GM19395 (cell line): ENCODE data around the gene SEMA6D.

Experiments used
- ATAC-seq: cut with Tn5 transposase; IDR thresholded peaks from one replicate; pipeline ENCODE4 v1.9.1; 2021; ENCODE audit warnings: mild to moderate bottlenecking, moderate library complexity; ENCODE audit not compliant: unreplicated experiment

Gene SEMA6D

GRCh38 chr15:47786371-47786770, 69.1 kb downstream of the SEMA6D start:
- ATAC-seq: no peak

DNA sequence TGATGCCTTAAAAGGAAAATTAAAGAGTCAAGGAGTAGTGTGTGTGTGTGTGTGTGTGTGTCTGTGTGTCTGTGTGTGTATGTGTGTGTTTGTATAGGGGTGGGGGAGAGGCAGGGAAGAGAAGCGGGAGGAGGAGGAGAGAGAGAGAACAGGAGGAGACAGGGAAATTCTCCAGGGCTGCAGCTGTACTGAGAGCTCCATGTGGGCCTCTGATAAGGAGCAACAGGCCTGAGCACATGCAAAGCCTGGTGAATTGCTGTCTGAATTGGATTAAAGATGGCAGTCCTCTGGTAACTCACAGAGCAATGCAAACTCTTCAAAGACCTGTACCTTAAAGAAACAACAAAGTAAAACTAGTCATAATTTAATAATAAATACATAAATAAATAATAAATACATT, 70.6 kb downstream of the SEMA6D start:
- no peak for ATAC-seq

DNA sequence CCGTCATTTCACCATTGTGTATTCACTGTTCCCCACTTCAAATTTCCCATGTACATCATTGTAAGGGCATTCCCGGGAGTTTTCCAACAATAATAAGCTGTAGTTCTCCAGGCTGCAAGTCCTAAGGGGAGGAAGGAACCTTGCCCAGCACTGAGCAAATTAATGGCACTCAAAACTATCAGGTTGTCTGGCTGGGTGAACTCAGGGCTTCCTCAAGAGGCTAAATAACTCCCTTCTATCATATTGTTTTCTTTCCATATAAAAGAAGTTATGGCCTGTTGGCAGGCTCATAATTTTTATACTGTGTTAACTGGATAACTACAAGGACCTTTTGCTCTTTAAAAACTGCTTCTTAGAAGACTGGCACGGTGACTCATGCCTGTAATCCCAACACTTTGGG, 71.4 kb downstream of the SEMA6D start:
- ATAC-seq: no peak

GRCh38 chr15:47791161-47791560, 73.9 kb downstream of the SEMA6D start:
- ATAC-seq: no peak

- ATAC-seq: no peak
Observed at GRCh38 chr15:47792231-47792630, 74.9 kb downstream of the SEMA6D start.

DNA sequence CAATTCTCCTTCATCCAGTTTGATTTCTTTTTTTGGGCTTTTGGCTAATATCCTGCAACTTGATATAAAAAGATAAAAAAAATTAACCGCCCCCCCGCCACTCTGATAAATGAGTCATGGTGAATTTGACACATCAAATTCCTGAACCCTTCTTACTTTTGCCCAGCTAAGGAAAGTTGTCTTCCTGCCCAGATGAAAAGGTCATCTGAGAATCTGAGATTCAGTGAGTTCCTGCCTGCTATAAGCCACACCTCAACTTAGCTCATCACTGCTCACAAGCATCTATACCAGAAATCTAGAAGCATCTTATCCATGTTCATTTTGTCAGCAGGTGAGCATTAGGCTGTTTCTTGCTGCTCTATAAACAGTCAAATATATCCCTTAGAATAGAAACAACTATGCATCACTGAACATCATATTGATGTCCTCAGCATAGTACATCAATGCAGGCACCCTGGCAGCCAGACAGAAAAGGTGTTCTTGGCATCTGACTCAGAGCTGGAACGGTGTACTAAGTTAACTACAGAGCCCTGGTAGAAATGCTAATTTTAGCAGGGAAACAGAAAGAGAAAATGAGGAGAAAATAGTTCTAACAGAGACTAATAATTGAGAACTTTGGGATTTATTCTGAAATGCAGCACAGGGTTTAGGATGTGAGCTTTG, 77.1 kb downstream of the SEMA6D start:
- no peak for ATAC-seq

GRCh38 chr15:47795864-47796263, 78.6 kb downstream of the SEMA6D start:
- ATAC-seq: no peak

- ATAC-seq: no peak
Observed at GRCh38 chr15:47796339-47796738, 79.0 kb downstream of the SEMA6D start.

GRCh38 chr15:47796830-47797229, 79.5 kb downstream of the SEMA6D start:
- no peak for ATAC-seq

DNA sequence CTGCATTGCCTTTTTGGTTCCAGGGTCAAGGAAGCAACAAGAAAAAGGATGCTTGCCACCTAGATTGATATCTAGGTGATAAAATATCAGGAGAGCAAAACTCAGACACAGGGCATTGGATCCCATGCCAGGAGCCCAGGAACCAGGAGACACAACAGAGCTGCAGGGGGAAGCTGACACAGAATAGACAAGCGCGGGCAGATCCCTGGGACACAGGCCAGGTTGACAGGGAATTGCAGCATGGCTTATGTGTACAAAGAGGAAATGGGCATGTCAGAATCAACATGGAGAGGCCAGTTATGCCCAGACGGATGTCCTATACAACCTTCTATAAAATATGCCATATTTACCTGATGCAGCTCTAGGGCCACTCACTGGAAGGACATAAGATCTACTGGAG, 84.2 kb downstream of the SEMA6D start:
- no peak for ATAC-seq

DNA sequence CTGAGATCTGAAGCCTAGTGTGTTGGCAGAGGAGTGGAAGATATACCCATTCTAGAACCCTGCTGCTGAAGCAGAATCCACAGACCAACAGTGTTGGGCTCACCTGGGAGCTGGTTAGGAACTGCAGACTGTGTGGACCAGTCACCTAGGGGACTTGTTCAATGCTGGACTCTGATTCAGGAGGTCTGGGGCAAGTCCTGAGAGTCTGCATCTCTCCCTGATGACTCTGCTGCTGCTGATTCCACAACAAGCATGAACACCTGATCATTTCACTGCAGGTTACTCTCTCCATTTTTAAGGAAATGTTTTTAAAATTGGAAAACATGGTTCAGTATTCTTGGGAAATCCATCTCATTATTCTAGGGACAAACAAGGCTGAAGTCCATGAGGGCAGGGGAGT, 84.9 kb downstream of the SEMA6D start:
- ATAC-seq: no peak

DNA sequence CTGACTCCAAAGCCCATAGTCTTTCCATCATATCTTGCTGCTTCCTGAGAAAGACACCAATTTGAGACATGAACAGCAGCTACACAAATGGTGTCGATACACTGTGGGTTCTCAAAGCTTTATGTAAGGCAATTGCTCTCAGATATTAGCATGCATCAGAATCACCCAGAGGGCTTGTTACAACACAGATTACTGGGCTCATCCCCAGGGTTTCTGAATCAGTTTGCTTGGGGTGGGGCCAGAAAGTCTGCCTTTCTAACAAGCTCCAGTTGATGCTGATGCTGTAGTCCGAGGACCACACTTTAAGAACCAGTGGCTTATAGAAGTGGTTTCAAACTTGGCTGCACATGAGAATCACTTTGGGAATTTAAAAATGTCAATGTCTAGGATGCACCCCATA, 86.5 kb downstream of the SEMA6D start:
- no peak for ATAC-seq

- no peak for ATAC-seq
Observed at GRCh38 chr15:47804733-47805132, 87.4 kb downstream of the SEMA6D start.

DNA sequence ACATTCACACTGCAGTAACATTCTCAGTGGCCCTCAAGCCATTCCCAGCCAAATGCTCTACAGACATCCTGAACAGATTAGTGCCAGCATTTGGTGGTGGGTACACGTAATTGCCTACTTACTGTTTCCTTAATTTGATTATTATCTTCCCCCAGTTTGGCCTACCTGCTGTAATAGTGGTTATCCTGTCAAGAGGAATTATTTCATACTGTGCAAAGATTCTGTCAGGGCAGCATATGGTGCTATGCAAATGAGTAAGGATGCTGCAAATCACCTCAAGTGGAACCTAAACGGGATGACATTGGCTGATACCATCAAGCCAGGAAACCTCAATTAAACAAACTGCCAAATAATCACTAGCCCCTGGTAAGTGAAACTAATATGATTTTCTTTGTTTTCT, 88.7 kb downstream of the SEMA6D start:
- ATAC-seq: no peak

DNA sequence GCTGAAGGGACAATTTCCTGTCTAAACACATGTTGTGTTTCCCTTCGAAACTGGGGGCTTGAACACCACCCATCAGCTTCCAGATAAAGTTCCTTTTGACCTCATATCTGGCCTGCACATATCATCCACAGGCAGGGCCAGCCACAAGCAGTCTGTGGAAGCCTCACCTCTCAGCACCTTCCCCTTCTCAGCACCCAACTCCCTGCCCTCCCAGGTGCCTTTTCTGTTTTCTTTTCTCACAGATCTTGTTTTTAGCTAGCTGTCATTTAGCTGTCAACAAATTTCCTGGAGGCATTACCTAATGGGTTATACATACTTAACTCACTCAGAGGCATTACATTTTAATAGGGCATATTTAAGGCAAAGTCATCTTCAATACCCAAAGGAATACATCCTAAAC, 93.9 kb downstream of the SEMA6D start:
- ATAC-seq: no peak

DNA sequence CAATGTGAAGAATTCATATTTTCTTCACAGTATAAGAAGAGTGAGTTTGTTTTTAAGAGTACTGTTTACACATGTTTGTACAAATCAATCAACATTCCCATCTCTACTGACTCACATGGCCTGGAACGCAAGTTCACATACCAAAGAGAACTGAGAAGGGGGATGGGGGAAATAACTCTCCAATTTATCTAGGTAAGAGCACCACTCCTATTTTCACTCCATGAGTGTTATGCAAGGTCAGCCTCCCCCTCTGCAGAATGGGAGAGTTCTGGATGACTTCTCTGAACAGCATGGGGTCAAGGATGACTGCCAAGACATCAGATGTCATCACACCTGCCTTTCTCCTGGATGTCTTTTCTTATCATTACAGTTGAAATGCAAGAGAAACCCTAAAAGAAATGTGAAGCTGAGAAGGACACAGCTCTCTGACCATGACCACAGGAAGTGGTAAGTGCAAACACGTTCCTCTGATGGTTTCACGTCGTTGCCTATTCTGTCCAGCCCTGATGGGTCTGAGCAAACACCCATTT, 95.2 kb downstream of the SEMA6D start:
- ATAC-seq: peak; percentile 73

- peak; percentile 90 for ATAC-seq
Observed at GRCh38 chr15:47813748-47814384, 96.6 kb downstream of the SEMA6D start.

- no peak for ATAC-seq
Observed at GRCh38 chr15:47814620-47815019, 97.3 kb downstream of the SEMA6D start.

GRCh38 chr15:47817969-47818548, 100.8 kb downstream of the SEMA6D start:
- no peak for ATAC-seq

DNA sequence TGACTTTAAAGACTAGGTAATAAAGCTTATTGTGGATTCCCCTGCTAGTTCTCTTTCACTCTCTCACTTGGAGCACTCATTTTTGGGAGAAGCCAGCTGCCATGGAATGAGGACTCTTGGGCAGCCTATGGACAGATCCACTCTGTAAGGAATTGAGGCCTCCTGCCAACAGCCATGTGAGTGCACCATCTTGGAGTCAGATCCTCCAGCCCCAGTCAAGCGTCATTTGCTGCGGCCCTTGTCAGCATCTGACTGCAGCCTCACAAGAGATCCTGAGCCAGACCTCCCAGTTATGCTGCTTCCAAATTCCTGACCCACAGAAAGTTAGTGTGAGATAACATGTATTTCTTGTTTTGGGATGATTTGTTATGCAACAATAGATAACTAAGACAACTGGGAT, 101.9 kb downstream of the SEMA6D start:
- ATAC-seq: no peak

- ATAC-seq: no peak
Observed at GRCh38 chr15:47820057-47820746, 102.9 kb downstream of the SEMA6D start.
